GM12864 (cell line): ENCODE results near the gene NMT1.
A peak's percentile ranks its signal among the peaks of the same experiment; 100 is the strongest.

Experiments
- DNase-seq: peaks from one replicate; pipeline ENCODE4 v3.0.0-alpha.2; 2011; ENCODE audit warnings: low read depth
- H3K4me3 ChIP-seq: 2 replicates; pipeline ENCODE4 v1.5.1; 2011; ENCODE audit warnings: mild to moderate bottlenecking, low read depth, low read length, control low read depth
- CTCF ChIP-seq: IDR thresholded peaks from 2 replicates; pipeline ENCODE4 v1.5.1; 2011; ENCODE audit warnings: low read depth, mild to moderate bottlenecking, moderate library complexity, low read length, control low read depth, inconsistent platforms; ENCODE audit errors: missing control alignments

Gene NMT1

GRCh38 chr17:45038728-45039634, 22.1 kb upstream of the NMT1 start:
- no peak overlapping the region for H3K4me3 ChIP-seq
- no peak for TF ChIP-seq CTCF
- no peak for DNase-seq

DNA sequence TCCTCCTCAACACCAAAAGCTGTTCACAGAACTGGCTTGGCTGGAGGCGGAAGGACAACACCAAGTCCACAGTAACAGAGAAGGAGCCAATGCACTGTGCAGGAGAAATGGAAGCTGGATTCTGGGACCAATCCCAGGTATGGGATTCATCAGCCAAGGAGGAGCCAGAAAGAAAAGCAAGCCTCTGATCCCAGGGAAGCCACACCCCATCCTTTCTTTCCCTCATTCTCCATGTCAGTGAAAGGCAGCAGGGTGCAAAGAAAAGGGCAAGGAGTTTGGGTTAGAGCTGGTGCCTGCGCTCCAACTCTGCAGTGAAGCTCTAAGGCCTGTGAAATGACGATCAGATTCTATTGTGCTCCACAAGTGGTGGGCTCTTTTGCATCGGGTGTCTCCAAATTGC, 20.7 kb upstream of the NMT1 start:
- no peak overlapping the region for H3K4me3 ChIP-seq
- no peak for TF ChIP-seq CTCF
- DNase-seq = no peak

- H3K4me3 ChIP-seq = no peak overlapping the region
- TF ChIP-seq CTCF = no peak
- no peak for DNase-seq
These were observed 18.6 kb upstream of the NMT1 start for GRCh38 chr17:45042346-45043120.

DNA sequence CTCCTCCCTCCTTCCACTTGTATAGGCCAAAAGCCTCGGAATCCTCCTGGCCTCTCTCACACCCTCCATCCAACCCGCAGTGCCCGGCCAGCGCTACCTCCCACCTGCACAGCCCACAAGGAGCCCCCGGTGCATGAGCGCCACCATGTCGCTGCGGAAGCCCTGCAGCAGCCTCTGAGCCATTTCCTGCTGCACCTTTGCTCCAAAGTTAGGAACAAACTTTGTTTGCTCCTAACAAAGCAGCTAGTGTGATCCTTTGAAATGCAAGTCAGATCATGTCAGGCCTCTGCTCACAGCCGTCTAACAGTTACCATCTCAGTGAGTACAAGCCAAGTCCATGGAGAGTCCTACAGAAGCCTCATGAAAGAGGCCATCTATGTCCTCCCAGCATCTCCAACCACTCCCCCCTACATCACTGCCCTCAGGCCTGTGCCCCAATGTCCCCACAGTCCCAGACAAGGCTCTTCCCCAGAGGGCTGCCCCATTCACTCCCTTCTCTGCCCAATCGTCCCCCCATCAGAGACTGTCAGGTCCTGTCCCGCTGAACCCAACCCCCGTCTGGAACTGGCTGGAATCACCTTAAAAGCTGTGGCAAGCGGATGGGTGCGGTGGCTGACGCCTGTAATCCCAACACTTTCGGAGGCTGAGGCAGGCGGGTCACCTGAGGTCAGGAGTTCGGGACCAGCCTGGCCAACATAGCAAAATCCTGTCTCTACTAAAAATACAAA, 17.1 kb upstream of the NMT1 start:
- H3K4me3 ChIP-seq = no peak overlapping the region
- no peak for TF ChIP-seq CTCF
- DNase-seq = no peak

- TF ChIP-seq CTCF = no peak
- no peak overlapping the region for H3K4me3 ChIP-seq
- no peak for DNase-seq
These were observed 14.5 kb upstream of the NMT1 start for GRCh38 chr17:45046537-45047125.

- DNase-seq = no peak
- TF ChIP-seq CTCF = peak; percentile 44
- H3K4me3 ChIP-seq = no peak overlapping the region
These were observed 12.1 kb upstream of the NMT1 start for GRCh38 chr17:45048795-45049563.
